Chondrocyte (in vitro differentiated cells): ENCODE results near the gene ARPC5. TPM values are rescaled to one million over a fixed set of nuclear protein-coding genes. Genes with fewer than 3 reads are reported as not detected.
A peak's percentile ranks its signal among the peaks of the same experiment; 100 is the strongest.
"Not testable (repeated sequence)": the region's sequence is repeated elsewhere in the genome, so short reads cannot be mapped to it uniquely, and the experiment has no call there.

Source experiments
- DNase-seq: peaks from one replicate; pipeline ENCODE4 v3.0.0; 2021; ENCODE audit warnings: mixed read lengths, low spot score
- H3K27ac Mint-ChIP-seq: one replicate; pipeline ENCODE4 v1.8.0; 2021; ENCODE audit warnings: mild to moderate bottlenecking, moderate library complexity, mixed read lengths; ENCODE audit not compliant: unreplicated experiment
- H3K27me3 Mint-ChIP-seq: 2 replicates; pipeline ENCODE4 v1.8.0; 2021; ENCODE audit warnings: low read depth, mixed read lengths
- H3K36me3 Mint-ChIP-seq: 2 replicates; pipeline ENCODE4 v1.8.0; 2021; ENCODE audit warnings: low read depth, mixed read lengths
- H3K4me1 Mint-ChIP-seq: 2 replicates; pipeline ENCODE4 v1.8.0; 2021; ENCODE audit warnings: low read depth, mild to moderate bottlenecking, mixed read lengths
- H3K4me3 Mint-ChIP-seq: one replicate; pipeline ENCODE4 v1.8.0; 2021; ENCODE audit warnings: mild to moderate bottlenecking, moderate library complexity, mixed read lengths; ENCODE audit not compliant: unreplicated experiment
- H3K9me3 Mint-ChIP-seq: 2 replicates; pipeline ENCODE4 v1.8.0; 2021; ENCODE audit warnings: low read depth, mixed read lengths
- total RNA-seq: library from RNA; stranded (reverse); gene quantifications from 3 replicates; pipeline ENCODE4 v1.2.1, GENCODE V29; 2021
- TF ChIP-seq, protein P1 (sequence below): fragments of 200-600 bp; sonication (generic); IDR thresholded peaks from 2 replicates; pipeline ENCODE4 v1.5.0; 2021; ENCODE audit warnings: antibody characterized with exemption, mild to moderate bottlenecking, moderate library complexity

The ARPC5 gene
- total RNA-seq, 1 donor from 2014 or later = 192 TPM

DNA sequence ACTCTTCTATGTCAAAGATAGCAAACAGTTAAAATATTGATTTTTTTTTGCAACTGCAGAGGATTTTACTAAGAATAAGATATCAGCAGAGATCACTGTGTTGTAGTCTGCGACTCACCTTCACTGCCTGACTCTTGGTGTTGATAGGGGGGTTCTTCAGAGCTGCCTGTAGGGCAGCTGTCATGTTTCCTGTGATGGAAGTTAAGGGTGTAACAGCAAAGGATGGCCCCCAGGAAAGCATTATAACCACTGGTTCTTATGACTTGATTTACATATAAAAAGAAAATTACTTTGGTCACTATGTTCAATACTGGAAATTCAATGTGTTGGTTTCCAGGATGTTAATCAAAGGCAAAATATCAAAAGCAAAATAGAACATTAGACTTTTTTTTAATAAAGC lies 2.6 kb downstream of the ARPC5 start:
- Mint-ChIP-seq H3K36me3 (peaks cover 27% of the 10 kb centered on the region), H3K9me3 (no peaks in the 10 kb centered on the region), H3K27me3 (no peaks in the 10 kb centered on the region), H3K4me3 (peak overlapping the region; percentile 99), H3K27ac (peak overlapping the region; percentile 100), H3K4me1 (peaks cover 64% of the 10 kb centered on the region)
- DNase-seq = no peak
- TF ChIP-seq, protein P1, sequence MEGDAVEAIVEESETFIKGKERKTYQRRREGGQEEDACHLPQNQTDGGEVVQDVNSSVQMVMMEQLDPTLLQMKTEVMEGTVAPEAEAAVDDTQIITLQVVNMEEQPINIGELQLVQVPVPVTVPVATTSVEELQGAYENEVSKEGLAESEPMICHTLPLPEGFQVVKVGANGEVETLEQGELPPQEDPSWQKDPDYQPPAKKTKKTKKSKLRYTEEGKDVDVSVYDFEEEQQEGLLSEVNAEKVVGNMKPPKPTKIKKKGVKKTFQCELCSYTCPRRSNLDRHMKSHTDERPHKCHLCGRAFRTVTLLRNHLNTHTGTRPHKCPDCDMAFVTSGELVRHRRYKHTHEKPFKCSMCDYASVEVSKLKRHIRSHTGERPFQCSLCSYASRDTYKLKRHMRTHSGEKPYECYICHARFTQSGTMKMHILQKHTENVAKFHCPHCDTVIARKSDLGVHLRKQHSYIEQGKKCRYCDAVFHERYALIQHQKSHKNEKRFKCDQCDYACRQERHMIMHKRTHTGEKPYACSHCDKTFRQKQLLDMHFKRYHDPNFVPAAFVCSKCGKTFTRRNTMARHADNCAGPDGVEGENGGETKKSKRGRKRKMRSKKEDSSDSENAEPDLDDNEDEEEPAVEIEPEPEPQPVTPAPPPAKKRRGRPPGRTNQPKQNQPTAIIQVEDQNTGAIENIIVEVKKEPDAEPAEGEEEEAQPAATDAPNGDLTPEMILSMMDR = no peak

DNA sequence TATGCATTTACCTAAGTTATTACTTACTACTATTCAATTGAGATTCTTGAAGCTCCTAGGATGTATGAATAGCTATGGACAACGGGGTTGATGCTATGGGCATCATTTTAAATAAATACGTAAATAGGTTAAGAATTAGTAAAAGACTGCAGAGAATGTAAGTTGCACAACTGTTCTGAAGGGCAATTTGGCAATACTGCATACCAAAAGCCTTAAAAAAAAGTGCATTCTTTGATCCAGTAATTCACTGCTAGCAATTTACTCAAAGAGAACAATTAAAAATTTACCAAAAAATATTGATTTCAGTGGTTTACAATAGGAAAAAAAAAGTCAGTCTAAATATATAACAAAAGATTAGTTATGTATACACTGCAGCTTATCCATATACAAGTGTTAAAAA lies 3.5 kb downstream of the ARPC5 start:
- H3K27ac Mint-ChIP-seq = no peak overlapping the region
- H3K27me3 Mint-ChIP-seq = no peaks in the 10 kb centered on the region
- H3K4me3 Mint-ChIP-seq = peak overlapping the region; percentile 99
- no peaks in the 10 kb centered on the region for H3K9me3 Mint-ChIP-seq
- TF ChIP-seq, protein P1 = no peak
- DNase-seq = no peak
- H3K4me1 Mint-ChIP-seq = peaks cover 65% of the 10 kb centered on the region
- H3K36me3 Mint-ChIP-seq = peaks cover 27% of the 10 kb centered on the region

DNA sequence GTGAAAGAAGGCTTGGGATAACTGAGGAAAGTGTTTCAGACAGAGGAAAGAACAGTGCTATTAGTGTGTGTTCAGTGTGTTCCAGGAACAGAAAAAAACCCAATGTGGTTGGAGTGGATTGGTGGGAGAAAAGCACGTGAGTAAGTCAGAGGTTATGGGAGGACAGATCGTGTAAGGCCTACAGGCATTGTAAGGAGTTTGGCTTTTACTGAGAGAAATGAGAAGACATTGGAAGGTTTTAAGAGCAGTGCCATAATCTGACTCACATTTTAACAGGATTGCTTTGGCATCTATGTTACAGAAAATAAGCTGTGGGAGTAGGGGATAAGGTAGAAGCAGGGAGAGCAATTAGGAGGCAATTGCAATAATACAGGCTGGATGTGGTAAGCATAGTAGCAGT lies 4.8 kb downstream of the ARPC5 start:
- Mint-ChIP-seq H3K36me3 (peaks cover 27% of the 10 kb centered on the region), H3K4me3 (peak overlapping the region; percentile 49), H3K4me1 (peaks cover 65% of the 10 kb centered on the region), H3K27me3 (no peaks in the 10 kb centered on the region), H3K9me3 (no peaks in the 10 kb centered on the region), H3K27ac (peak overlapping the region; percentile 81)
- TF ChIP-seq, protein P1 = no peak
- DNase-seq = no peak

DNA sequence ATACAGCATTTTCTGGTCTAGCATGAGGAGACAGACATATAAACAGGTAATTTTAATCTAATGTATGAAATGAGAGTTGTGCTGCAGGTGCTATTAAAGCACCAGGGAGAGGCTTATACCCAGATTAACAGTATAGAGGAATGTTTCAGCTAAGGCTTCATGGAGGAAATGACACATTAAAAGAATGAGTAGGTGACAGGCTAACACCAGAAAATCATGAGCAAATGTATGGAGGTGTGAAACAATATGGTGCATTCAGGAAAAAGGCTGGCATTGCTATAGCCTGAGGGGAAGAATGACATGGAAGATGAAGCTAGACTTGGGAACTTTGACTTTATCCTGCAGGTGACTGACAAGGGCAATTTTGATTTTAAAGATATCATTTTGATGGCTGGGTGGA lies 7.0 kb downstream of the ARPC5 start:
- H3K27me3 Mint-ChIP-seq = no peaks in the 10 kb centered on the region
- no peak overlapping the region for H3K4me3 Mint-ChIP-seq
- H3K27ac Mint-ChIP-seq = peak overlapping the region; percentile 4
- DNase-seq = no peak
- peaks cover 36% of the 10 kb centered on the region for H3K36me3 Mint-ChIP-seq
- peaks cover 67% of the 10 kb centered on the region for H3K4me1 Mint-ChIP-seq
- TF ChIP-seq, protein P1 = no peak
- no peaks in the 10 kb centered on the region for H3K9me3 Mint-ChIP-seq

DNA sequence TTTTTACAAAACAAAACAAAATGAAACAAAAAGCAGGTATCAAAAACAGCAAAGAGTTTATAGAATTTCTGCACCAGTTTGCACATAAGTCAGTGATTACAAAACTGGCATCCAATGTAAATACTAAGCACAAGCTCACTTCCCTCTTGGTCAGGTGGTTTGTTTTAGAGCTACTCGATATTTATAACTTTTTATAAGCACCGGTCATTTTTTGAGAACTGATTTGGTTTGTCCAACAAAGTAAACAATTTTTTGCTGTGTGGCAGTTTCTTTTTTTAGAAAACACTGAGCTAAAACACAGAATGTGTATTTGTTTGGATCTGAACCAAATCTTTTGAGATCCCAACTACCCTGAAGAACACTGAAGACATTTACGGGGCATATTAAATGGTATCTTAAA lies 9.3 kb downstream of the ARPC5 start:
- not testable (repeated sequence) for H3K27me3 Mint-ChIP-seq, H3K9me3 Mint-ChIP-seq, DNase-seq, H3K4me3 Mint-ChIP-seq
- H3K4me1 Mint-ChIP-seq = peaks cover 59% of the 10 kb centered on the region
- peaks cover 36% of the 10 kb centered on the region for H3K36me3 Mint-ChIP-seq
- H3K27ac Mint-ChIP-seq = peak overlapping the region; percentile 49

DNA sequence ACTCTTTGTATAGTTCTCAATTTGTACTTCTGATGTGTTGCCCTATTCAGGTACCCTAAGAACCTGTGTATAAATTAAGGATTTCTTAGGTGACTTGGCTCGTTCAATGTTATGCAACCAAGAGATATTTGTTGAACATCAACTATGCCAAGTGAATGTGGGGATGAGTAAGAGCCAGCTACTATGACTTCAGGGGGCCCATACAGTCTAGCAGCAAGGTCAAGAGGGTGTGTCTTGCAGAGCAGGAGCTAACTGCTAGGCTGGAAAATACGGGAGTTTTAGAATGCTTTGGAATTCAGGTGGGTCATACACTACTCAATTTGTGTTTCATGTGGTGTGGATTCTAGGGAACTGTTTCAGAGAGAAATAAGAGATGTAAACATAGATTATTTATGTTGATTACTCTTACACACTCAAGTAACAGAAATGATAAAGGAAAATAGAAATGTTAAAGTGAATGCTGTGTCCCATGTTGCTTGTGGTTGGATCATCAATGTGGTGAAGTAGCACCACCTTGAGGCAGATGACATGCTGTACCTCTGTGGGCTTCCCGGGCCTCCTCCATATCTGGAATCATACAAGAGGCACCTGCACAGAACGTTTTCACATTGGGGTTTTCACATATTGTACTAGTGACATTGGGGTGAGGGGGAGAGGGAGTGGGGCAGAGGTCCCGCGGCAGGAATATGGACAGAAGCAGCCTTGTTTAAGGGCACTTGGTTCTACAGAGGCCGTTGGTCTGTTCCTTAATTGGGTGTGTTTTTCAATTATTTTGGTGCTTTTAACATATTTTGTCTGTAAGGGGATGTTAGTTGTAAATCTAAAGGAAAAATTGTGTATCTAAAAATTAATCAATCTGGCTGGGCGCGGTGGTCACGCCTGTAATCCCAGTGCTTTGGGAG lies 12.4 kb downstream of the ARPC5 start:
- Mint-ChIP-seq H3K36me3 (peaks cover 15% of the 10 kb centered on the region), H3K4me3 (no peak overlapping the region), H3K27me3 (no peaks in the 10 kb centered on the region), H3K4me1 (peaks cover 43% of the 10 kb centered on the region), H3K9me3 (no peaks in the 10 kb centered on the region), H3K27ac (peak overlapping the region; percentile 58)
- TF ChIP-seq, protein P1 = peak; percentile 85
- DNase-seq = no peak
